GM13976 (cell line): ENCODE data around the gene ABCD4.

Source experiments
- DNase-seq: peaks from one replicate; pipeline ENCODE4 v3.0.0; 2012; ENCODE audit warnings: low spot score
- in situ Hi-C: fragments of 300-500 bp; cut with MboI; formaldehyde crosslinking; loops from one replicate; pipeline ENCODE4 v1.12.0; 2022; ENCODE audit warnings: low sequenced_read_pairs, mixed read lengths, inconsistent platforms; ENCODE audit not compliant: unreplicated experiment
- TF ChIP-seq, protein P1 (sequence below): IDR thresholded peaks from 2 replicates; pipeline ENCODE4 v1.5.1; 2012; ENCODE audit warnings: borderline replicate concordance, mild to moderate bottlenecking; ENCODE audit not compliant: insufficient read depth; ENCODE audit errors: extremely low read depth, missing control alignments, control extremely low read depth

Gene ABCD4

DNA sequence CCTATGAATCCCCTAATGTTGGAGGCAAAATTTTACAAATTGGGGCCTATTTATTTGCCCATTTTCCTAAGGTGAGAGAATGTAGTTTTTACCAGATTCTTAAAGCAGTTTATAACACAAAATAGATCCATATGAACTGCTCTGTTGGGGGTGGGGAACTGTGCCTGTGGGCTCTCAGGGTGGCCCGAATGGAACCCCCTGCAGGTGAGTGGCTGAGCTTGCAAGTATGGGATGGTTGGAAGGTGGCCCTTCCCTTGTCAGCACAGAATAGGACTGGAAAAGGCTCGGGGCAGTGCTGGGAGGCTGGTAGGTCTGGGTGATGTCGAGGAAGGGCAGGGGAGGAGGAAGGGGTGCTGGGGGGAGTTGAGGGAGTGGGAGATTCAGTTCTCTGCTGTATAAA, 58.6 kb downstream of the ABCD4 start:
- TF ChIP-seq, protein P1, sequence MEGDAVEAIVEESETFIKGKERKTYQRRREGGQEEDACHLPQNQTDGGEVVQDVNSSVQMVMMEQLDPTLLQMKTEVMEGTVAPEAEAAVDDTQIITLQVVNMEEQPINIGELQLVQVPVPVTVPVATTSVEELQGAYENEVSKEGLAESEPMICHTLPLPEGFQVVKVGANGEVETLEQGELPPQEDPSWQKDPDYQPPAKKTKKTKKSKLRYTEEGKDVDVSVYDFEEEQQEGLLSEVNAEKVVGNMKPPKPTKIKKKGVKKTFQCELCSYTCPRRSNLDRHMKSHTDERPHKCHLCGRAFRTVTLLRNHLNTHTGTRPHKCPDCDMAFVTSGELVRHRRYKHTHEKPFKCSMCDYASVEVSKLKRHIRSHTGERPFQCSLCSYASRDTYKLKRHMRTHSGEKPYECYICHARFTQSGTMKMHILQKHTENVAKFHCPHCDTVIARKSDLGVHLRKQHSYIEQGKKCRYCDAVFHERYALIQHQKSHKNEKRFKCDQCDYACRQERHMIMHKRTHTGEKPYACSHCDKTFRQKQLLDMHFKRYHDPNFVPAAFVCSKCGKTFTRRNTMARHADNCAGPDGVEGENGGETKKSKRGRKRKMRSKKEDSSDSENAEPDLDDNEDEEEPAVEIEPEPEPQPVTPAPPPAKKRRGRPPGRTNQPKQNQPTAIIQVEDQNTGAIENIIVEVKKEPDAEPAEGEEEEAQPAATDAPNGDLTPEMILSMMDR, result no peak
- no peak for DNase-seq
- in situ Hi-C loops, result no loop called here

DNA sequence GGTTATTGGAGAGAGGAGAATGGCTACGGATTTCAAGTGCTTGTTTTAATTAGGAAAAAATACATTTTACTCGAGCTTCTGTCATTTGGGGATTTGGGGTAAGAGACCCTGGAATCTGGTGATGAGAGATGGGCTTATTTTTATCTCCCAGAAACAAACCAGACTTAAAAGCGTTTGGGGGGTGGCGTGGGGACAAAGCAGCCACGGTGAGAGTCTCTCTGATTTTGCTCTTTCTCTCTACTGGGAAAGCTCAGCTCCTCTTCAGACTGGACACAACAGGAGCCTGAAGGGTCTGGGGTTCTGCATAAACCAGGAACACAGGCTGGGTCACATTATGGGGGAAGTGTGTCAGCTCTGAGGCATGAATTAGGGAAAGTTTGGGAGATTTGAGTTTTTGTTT, 59.7 kb downstream of the ABCD4 start:
- in situ Hi-C loops, result no loop called here
- DNase-seq, result no peak
- TF ChIP-seq, protein P1, result no peak

DNA sequence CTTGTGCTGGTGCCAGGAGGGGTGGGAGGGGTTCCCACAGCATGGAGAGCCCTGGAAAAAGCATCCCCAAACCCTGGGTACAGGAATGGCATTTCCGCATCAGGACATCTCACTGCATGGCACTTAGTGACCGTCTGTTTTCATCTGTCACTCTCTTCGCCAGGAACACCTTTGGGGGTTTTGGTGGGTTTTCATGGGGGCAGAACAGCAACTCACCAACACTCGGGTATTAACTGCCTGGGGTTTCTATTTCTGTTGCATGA, 60.0 kb downstream of the ABCD4 start:
- DNase-seq, result no peak
- in situ Hi-C loops, result no loop called here
- TF ChIP-seq, protein P1, result no peak

DNA sequence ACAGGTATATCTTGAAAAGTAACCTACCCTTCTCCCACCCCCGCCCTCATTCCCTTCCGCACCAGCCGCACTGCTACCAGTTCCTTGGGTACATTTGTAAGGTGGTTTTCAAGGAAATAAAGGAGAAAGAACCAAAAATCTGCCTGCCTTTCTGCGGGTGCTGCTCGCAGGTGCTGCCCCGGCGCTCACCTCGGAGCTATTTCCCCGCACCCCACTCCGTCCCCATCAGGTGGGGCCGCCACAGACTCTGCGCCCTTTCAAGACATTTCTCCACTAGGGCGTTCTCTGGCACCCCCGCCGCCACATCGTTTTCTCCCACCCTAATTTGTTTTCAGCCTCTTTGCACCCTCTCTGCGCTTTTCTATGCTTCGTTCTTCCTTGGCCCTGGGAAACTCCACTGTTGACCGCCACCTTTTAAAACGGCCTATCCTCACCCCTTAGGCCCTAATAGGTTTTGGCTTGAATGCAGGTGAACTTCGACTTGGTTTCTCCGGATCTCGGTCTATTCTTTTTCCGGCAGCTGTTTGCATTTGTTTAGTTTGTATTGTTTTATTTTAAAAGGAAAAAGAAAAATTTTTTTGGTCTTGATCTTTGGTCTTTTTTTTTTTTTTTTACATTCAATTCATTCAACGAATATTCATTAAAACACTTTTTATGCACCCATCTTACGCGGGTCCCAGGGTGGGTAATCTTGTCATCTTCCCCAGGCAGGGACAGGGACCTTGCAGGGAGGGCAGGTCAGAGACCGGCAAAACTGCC, 60.5 kb downstream of the ABCD4 start:
- in situ Hi-C loops, result no loop called here
- DNase-seq, result no peak
- TF ChIP-seq, protein P1, result no peak

DNA sequence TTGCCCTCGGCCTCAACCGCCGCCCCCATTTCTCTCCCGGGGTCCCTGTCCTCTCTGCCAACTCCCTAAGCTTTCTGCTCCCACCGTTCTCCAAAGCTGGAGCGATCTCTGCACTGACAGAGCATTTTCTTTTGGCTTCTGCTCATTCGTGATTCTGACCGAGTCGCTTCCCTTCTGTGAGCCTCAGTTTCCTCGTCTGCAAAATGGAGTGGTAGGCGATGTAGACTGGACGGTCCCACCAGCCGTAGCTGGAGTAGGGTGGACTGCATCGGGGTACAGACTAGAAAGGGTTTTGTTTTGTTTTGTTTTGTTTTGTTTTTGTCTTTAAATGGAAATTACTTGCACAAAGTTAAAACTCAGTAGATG, 61.1 kb downstream of the ABCD4 start:
- TF ChIP-seq, protein P1, result no peak
- in situ Hi-C loops, result no loop called here
- no peak for DNase-seq

DNA sequence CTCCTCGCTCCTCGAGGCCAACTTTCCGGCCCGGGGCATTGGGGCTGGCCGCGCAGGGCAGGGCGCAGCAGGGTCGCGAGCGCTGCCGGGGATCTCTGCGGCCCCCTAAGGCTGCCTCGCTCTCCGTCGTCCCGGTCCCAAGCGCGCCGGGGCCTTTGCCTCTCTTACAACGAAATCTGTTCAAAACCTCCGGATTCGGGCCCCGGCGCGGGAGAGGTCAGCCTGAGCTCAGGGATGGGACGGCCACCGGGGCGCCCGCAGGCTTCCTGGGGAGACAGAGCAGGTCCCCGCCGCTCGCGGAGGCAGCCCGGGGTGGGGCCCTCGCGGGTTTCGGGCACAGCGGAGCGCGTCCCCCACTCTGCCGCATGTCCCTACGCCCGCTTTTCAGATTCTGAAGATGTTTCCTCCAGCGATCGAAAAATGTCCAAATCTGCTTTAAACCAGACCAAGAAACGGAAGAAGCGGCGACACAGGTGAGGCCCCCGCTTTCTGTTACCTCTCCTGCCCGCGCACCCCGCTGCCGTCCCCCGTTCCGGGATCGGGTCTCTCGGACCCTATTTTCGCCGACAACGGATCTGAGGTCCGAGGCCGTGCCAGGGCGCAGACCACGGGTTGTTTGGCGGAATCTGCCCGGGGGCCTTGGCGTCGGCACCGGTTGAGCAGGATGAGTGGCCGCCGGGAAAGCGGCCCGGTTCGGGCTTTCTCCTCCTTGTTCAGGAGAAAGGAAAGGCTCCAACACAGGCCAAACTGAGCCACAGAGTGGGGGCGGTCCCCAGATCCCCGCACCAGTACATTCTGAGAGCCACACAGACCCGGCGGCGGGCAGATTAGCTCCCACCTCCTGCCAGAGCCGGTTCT, 61.7 kb downstream of the ABCD4 start:
- TF ChIP-seq, protein P1, result no peak
- in situ Hi-C loops, result no loop called here
- DNase-seq, result peak; percentile 67
